Activated CD8-positive, alpha-beta T cell treated with anti-CD3 and anti-CD28 coated beads for 36 hours (primary cell): Measurements from ENCODE around the gene WRAP73. TPM values are rescaled to one million over a fixed set of nuclear protein-coding genes. Genes with fewer than 3 reads are reported as not detected.
A peak's percentile ranks its signal among the peaks of the same experiment; 100 is the strongest.

Experiments used
- ATAC-seq: fragments of 200-7000 bp; cut with Tn5 transposase; one replicate; pipeline ENCODE4 v1.10.0; 2021; ENCODE audit warnings: mild to moderate bottlenecking, moderate library complexity
- CTCF ChIA-PET: fragments of 350-600 bp; sonication (Branson Sonifier 250); formaldehyde crosslinking; loops from one replicate; lab custom pipeline; 2021; ENCODE audit warnings: antibody characterized with exemption; lab: Charles Lee
- POLR2A ChIA-PET: fragments of 350-600 bp; sonication (Branson Sonifier 250); formaldehyde crosslinking; loops from one replicate; lab custom pipeline; 2021; ENCODE audit warnings: antibody characterized with exemption; lab: Charles Lee
- DNase-seq: peaks from one replicate; pipeline ENCODE4 v3.0.0-alpha.2; 2020
- H3K27ac Mint-ChIP-seq: one replicate; pipeline ENCODE4 v1.8.0; 2021; ENCODE audit warnings: mild to moderate bottlenecking, mixed read lengths
- H3K27me3 Mint-ChIP-seq: one replicate; pipeline ENCODE4 v1.8.0; 2021; ENCODE audit warnings: mixed read lengths
- H3K36me3 Mint-ChIP-seq: one replicate; pipeline ENCODE4 v1.8.0; 2021; ENCODE audit warnings: low read depth, mixed read lengths
- H3K4me1 Mint-ChIP-seq: one replicate; pipeline ENCODE4 v1.8.0; 2021; ENCODE audit warnings: low read depth, mixed read lengths
- H3K4me3 Mint-ChIP-seq: one replicate; pipeline ENCODE4 v1.8.0; 2021; ENCODE audit warnings: mild to moderate bottlenecking, moderate library complexity, mixed read lengths
- H3K9me3 Mint-ChIP-seq: one replicate; pipeline ENCODE4 v1.8.0; 2021; ENCODE audit warnings: mixed read lengths
- CTCF ChIP-seq: fragments of 200-600 bp; IDR thresholded peaks from one replicate; pipeline ENCODE4 v1.8.0; 2022; ENCODE audit warnings: antibody characterized with exemption, mild to moderate bottlenecking
- intact Hi-C: fragments of 100-400 bp; cut with micrococcal nuclease; formaldehyde crosslinking; loops from one replicate; pipeline ENCODE4 v1.10.0; 2022
- total RNA-seq, 2 experiments: library from RNA; stranded (reverse); gene quantifications; one replicate each; pipeline ENCODE4 v1.2.3, GENCODE V29; 2021

Gene WRAP73
- total RNA-seq, 2 experiments from 2014 or later, result 34.2 to 35.4 TPM

GRCh38 chr1:3617806-3618345 is 32.0 kb downstream of the WRAP73 start:
- no peaks in the 10 kb centered on the region for H3K36me3 Mint-ChIP-seq
- intact Hi-C loops, result loop anchor here (2.0 kb wide), 1 partner anchor 53 kb away; no protein-coding TSS in a partner anchor
- no peak for TF ChIP-seq CTCF
- ATAC-seq, result no peak
- CTCF ChIA-PET, result interaction anchor here (1.2 to 5.7 kb wide), 6 partner anchors 8 to 127 kb away, joined by 4 to 40 read pairs (median 14); no protein-coding TSS in a partner anchor
- H3K27me3 Mint-ChIP-seq, result no peaks in the 10 kb centered on the region
- POLR2A ChIA-PET, result no interaction called here
- no peak for DNase-seq
- H3K4me1 Mint-ChIP-seq, result peaks cover 11% of the 10 kb centered on the region
- no peaks in the 10 kb centered on the region for H3K9me3 Mint-ChIP-seq
- H3K4me3 Mint-ChIP-seq, result no peak overlapping the region
- H3K27ac Mint-ChIP-seq, result no peak overlapping the region

GRCh38 chr1:3616861-3617260 is 33.0 kb downstream of the WRAP73 start:
- H3K9me3 Mint-ChIP-seq, result no peaks in the 10 kb centered on the region
- POLR2A ChIA-PET, result no interaction called here
- H3K27ac Mint-ChIP-seq, result no peak overlapping the region
- DNase-seq (no peak), ATAC-seq (no peak)
- no peak overlapping the region for H3K4me3 Mint-ChIP-seq
- CTCF ChIA-PET, result interaction anchor here (0.7 to 1.2 kb wide), 4 partner anchors 9 to 126 kb away, joined by 3 to 4 read pairs (median 3); no protein-coding TSS in a partner anchor
- peaks cover 9% of the 10 kb centered on the region for H3K4me1 Mint-ChIP-seq
- intact Hi-C loops, result no loop called here
- H3K36me3 Mint-ChIP-seq, result no peaks in the 10 kb centered on the region
- no peaks in the 10 kb centered on the region for H3K27me3 Mint-ChIP-seq
- no peak for TF ChIP-seq CTCF

- ChIA-PET CTCF (interaction anchor here (0.7 to 2.2 kb wide), 9 partner anchors 15 to 124 kb away, joined by 3 to 8 read pairs (median 3); no protein-coding TSS in a partner anchor), POLR2A (no interaction called here)
- H3K36me3 Mint-ChIP-seq, result no peaks in the 10 kb centered on the region
- intact Hi-C loops, result no loop called here
- H3K4me1 Mint-ChIP-seq, result peaks cover 10% of the 10 kb centered on the region
- TF ChIP-seq CTCF, result peak; percentile 60
- H3K27me3 Mint-ChIP-seq, result peaks cover 4% of the 10 kb centered on the region
- H3K9me3 Mint-ChIP-seq, result no peaks in the 10 kb centered on the region
- ATAC-seq (no peak), DNase-seq (peak; percentile 38)
- no peak overlapping the region for H3K27ac Mint-ChIP-seq
- no peak overlapping the region for H3K4me3 Mint-ChIP-seq
Measured at GRCh38 chr1:3614755-3615742, 34.9 kb downstream of the WRAP73 start.

DNA sequence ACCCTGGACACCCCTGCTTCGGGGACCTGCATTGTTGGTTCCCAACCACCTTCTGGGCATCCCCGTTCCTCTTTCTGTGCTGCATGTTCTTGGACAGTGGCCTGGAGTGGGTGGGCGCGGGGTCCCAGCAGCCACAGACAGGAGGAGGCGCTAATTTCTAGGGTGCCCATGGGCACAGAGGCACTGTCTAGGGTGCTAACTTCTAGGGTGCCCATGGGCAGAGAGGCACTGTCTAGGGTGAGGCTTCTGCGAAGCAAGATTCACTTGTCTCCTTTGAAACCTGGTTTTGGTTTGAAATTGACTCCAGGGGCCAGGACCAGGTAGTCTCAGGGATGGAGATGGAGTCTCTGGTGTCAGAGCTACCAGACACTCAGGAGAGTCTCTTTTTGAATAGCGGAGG is 37.8 kb downstream of the WRAP73 start:
- intact Hi-C loops, result no loop called here
- H3K27ac Mint-ChIP-seq, result no peak overlapping the region
- H3K4me1 Mint-ChIP-seq, result peaks cover 4% of the 10 kb centered on the region
- DNase-seq (no peak), ATAC-seq (no peak)
- H3K4me3 Mint-ChIP-seq, result peak overlapping the region; percentile 53
- no peak for TF ChIP-seq CTCF
- ChIA-PET CTCF (no interaction called here), POLR2A (no interaction called here)
- H3K36me3 Mint-ChIP-seq, result no peaks in the 10 kb centered on the region
- H3K9me3 Mint-ChIP-seq, result no peaks in the 10 kb centered on the region
- H3K27me3 Mint-ChIP-seq, result peaks cover 11% of the 10 kb centered on the region
